ENCODE measurements around the gene SLIT3.

GRCh38 chr5:169029037-169029436, 271.9 kb downstream of the SLIT3 start:
- TF ChIP-seq CTCF (IDR thresholded peaks at IDR 0.05; ENCODE audit: extremely low read depth in 1 of 2, insufficient read depth in 1 of 2, low read depth in 1 of 2, low read length in 2 of 2): no peak
- TF ChIP-seq GATA2 (IDR thresholded peaks at IDR 0.05; ENCODE audit: insufficient read depth, insufficient read length, low read depth, low read length): no peak
- TF ChIP-seq, protein P1, sequence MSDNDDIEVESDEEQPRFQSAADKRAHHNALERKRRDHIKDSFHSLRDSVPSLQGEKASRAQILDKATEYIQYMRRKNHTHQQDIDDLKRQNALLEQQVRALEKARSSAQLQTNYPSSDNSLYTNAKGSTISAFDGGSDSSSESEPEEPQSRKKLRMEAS (IDR thresholded peaks at IDR 0.05; ENCODE audit: insufficient read depth, insufficient read length): no peak
- TF ChIP-seq POLR2A (IDR thresholded peaks at IDR 0.05; ENCODE audit: low read depth, low read length): no peak
- TF ChIP-seq FOS (IDR thresholded peaks at IDR 0.05; ENCODE audit: borderline replicate concordance, insufficient read depth, low read length): no peak
- TF ChIP-seq POLR2AphosphoS5 (IDR thresholded peaks at IDR 0.05; ENCODE audit: insufficient read depth, low read depth, low read length): no peak
- no peak for TF ChIP-seq EZH2 (IDR thresholded peaks at IDR 0.05; ENCODE audit: borderline replicate concordance, low read depth, low read length, severe bottlenecking)
- no peak for TF ChIP-seq MYC (IDR thresholded peaks at IDR 0.05; ENCODE audit: low read depth, low read length)
